Measurements from ENCODE around the gene CCDC110.
"Not testable (repeated sequence)": the region's sequence is repeated elsewhere in the genome, so short reads cannot be mapped to it uniquely, and the experiment has no call there.

CCDC110 gene

DNA sequence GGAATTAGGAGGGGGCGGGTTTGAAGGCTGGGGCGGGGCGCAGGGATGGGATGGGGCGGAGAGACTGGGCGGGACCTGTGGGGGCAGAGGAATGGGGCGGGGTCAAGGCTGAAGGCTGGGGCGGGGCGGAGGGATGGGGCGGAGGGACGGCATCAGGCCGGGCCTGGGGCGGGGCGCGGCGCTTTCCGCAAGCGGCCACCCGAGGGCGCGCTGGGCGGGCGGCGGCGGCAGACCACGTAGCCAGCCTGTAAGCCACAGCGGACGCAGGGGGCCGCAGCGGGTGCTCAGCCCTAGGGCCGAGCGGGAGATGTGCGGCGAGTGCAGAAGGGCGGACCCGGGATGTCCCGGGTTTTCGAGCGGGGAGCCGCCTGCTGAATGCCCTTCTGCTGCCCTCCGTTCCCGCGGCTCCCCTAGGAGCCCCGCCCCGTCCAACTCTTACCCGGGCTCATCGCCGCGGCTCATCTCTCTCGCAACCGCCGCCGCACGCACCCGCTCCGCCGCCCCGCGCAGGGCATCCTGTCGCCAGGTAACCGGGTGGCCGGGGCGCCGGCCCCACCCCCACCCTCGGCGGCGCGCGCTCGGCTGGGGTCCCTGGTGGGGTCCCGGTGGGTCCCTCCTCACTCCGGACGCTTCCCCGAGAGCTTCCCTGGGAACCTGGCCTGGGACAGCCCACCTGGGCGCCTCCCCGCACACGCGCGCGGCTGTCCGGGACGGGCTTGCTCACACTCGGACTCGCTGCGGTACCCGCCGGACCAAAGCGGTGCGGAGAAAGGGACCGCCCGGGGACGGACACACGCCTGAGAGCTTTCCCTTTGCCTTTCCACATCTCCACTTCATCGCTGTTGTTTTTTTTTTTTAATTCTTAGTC is at the start of gene CCDC110:
Gene CCDC110, minus strand, starts transcription at position 499 of the 868 bp plus-strand sequence. Its CDS starts 50 bp downstream, at position 449.
- FAIRE-seq: no peak

DNA sequence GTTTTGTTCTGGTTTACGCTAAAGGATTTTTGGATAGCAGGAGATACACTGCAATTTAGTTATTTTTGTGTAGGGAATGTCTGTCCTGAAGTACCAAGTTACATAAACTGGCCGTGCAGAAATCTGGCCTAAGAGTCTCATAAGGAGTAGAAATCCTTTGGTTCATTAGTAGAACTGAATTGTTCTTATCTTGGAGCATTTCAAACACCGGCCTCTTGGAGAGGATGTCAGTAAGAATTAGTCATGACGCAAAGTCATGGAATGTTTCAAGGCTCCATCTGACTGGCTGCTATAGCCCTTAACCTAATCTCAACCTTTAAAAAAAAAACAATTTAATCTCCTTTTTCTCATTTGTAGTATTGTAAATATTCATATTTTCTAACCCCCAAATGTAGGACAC is 48.6 kb upstream of the CCDC110 start:
- no peak for FAIRE-seq

DNA sequence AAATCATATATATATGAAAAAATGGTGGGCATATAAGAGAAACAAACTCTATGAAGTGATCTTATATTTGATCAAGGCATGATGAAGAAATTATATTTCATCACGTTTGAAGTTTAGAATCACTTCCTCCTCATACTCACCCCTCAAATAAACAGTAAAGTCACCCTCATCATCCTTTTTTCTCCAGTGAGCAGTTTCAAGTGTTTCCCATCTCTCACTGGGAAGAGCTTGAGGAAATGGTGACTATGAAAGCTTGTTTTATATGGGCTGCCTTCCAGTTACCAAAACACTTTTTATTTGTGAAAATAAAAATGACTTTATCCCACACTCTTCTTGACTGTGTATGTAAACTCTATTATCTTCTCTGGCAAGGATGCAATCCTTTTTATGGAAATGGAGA is 47.0 kb upstream of the CCDC110 start:
- no peak for FAIRE-seq

DNA sequence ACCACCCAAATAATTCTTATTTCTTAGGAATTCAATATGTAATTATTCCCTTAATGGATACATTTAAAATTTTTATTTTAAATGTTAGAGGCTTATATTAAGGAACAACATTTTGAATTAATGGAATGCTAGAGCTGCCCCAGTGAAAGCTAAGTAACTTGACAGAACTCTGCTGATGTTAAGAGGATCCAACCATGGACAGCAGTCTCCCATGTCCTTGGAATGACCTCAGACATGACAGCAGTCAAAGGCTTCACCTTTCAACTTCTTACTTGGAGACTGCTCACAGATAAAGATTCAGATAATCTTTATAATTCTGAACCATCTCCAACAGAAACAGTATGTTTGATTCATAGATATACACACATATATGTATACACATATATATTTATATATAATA is 46.5 kb upstream of the CCDC110 start:
- FAIRE-seq: no peak

DNA sequence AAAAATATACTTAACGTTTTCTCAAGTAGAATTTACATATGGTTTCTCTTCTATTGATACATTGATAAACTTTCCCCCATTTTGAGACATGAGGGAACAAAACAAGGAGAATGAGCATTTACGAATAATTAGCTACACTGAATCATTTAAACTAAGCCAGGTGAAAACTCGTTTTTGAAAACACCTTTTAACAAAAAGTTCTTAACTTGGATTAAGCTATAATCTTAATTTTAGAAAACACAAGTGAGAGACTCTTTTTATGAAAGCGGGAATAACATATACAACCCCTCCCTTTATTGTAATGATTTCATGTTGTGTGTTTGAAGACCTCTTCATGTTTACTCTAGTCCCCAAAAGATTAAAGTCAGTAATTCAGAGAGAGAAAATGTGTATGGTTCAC is 43.7 kb upstream of the CCDC110 start:
- FAIRE-seq: no peak

DNA sequence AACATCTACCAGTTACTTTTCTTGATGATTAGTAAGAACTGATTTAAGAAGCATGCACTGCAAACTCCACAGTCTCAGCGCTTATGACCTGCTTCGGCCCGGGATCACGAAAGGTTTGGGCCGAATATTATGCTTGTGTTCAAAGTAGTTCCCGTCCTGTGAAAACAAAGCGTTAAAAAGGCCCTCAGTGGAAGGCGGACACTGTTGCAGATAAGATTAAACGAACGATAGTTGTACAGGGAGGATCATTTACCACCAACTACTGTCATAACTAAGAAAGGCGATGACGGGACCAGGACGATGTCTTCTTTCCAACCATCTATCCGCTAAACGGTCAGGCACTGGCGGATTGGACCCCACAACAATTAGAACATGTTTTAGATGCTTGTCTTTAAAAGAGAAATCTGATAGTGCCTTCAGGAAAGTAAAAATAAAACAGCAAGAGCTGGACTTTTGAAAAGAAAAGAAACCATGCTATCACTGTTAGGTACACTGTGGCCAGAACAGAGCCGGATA is 42.7 kb upstream of the CCDC110 start:
- no peak for FAIRE-seq

DNA sequence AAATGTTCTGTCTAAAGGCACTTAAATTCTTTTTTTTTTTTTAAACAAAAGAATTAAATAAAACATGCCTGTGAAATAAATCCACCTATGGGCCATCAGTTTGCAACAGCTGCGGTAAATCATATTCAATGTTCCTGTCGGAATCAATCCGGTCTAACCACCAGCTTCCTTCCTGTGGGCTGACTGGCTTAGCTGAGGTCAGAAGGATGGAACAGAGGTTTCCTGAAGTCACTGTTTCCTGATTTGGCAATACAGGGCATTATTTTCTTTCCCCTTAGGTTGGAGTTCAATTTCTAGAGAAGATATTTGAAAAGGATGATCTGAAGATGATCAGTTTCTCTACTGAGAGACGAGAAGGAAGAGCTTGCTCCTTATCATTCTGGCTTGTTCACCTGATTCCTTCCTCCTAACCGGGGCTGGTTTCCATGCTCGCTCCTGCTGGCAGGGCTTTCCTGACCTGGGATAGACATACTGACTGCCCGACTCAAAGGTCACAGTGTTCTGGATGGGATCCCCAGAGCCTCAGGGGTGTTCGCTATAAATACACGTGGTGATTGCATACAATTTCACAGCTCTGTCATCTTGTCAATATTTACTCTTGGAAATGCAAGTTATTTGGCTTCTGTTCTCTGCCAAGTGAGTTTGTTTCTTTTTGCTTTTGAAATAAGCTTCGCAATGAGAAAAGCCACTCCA is 42.1 kb upstream of the CCDC110 start:
- no peak for FAIRE-seq

DNA sequence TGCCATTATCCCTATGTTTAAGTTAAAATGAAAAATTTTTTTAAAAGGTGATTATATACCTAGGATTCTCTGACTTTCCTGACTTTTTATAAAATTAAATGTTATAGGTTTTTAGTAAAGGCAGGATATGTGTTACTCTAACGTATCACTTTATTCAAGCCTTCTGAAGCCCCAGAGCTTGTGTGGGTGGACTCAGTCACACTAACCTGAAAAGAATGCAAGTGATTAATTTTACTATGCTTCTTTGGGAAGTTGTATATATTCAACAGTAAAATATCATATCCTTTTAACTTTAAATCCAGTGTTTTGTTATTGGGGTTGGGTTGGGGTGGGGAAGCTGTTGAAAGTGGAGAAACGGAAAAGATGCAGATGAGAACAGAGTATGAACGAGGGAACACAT is 41.0 kb upstream of the CCDC110 start:
- no peak for FAIRE-seq

DNA sequence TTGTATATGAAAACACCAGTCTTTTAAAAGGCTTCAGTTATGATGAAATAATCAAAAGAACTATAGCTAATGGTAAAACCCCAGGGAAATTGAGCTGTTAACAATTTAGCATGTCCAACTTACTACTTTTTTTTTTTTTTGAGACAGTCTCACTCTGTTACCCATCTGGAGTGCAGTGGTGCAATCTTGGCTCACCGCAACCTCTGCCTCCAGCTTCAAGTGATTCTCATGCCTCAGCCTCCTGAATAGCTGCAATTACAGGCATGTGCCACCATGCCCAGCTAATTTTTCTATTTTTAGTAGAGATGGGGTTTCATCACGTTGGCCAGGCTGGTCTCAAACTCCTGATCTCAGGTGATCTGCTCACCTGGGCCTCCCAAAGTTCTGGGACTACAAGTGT is 39.7 kb upstream of the CCDC110 start:
- FAIRE-seq: not testable (repeated sequence)

DNA sequence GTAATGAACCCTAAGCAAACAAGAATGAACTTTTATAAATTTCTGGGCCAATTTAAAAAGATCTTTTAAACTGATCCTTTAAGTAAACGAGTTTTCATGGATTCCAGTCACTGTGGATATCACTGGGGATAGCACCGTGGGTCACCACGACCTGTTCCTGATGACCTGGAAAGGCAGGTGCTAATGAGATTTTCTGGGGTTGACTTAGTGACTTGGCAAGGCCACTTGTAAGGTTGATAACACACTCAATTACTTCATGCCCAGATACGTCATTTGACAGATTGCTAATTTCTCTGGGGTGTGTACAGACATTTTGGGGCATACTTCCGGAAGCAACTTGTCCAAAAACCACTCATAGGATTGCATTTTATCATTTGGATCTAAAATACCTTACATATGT is 39.3 kb upstream of the CCDC110 start:
- FAIRE-seq: no peak

DNA sequence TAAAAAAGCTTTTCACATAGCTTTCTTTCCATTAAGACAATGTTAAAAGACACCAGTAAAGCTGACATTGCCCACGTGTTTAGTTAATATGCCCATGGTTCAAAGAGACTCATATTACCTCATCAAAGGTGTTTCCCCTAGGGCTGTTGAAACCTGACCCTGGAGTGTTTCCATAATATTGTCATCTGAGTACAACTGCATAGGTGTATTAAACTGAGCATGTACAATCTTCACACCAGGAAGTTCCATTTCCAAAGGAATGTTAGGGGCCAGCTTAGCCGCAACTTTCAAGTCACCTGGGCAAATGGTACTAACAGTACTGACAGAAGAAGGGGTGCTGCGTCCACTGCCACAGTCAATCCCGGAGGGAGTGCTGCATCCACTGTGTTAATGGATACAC is 36.6 kb upstream of the CCDC110 start:
- FAIRE-seq: no peak

DNA sequence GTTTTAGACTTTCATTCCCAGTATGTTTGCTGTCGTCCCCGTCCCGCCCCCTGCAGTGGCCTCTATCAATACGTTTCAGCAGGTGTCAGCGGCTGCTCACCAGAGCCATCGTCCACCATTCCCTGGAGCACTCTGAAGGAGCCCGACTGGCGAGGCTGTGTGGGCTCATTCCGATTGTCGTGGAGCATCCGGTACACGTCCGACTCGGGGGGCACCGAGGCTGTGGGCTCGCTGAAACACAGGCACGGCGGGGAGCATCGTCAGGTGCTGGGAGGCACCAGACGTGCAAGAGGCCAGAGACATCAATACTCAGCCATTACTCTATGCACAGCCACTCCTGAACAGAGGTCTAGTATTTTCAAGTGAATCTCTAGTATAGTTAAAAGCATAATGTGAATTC is 34.9 kb upstream of the CCDC110 start:
- FAIRE-seq: no peak

DNA sequence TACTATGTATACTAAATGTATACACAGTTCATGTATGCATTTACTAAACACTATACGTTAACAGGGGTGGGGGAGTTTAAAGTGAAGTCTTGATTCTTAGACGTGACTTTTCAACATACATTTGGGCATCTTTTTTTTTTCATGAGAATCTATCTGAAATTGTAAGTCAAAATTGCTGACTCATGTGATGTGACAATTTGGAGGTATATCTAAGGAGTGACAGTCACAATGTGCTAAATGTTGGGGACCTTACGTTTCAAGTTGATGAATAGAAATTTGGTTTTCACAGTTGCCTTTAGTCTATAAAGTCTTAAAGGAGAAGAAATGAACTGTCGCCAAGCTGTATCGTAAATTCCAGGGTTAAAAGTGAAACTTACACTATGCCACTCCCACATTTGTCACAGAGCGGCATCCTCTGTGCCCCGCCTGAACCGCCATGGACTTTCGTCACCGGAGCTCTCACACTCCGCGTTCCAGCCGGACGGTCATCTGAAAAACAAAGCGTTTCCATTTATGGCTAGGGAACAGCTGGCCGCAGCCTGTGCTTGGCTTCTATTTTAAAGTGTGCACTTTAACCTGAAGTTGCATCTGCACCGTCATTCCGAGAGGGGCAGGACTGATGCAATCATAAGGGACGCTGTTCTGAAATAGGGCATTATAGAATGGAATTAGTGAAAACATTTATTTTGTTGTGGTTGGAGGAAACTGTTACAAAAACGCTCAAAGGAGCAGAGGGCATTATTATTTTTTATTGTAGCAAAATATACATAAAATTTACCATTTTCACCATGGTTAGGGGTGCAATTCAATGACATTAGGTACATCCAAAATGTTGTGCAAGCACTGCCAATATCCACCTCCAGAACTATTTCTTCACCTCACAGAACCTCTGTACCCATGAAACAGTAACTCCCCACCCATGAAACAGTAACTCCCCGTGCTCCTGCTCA is 32.8 kb upstream of the CCDC110 start:
- no peak for FAIRE-seq

DNA sequence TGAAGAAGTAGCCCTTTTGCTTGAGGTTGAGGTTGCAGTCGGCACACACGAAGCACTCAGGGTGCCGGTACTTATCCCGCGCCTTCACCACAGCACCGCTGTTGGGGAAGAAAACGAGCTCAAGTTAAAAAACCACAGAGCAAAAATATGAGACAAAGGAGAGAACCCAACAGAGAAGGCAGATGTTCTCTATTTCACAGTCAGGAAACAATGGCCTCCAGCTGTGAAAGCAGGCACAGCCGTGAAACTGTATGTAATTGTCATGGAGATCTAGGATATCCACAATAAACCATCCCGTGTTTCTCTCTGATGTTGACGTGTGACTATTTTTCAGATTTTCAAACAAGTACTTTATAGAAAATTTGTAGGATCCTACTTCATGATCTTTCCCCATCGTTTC is 30.9 kb upstream of the CCDC110 start:
- FAIRE-seq: no peak

DNA sequence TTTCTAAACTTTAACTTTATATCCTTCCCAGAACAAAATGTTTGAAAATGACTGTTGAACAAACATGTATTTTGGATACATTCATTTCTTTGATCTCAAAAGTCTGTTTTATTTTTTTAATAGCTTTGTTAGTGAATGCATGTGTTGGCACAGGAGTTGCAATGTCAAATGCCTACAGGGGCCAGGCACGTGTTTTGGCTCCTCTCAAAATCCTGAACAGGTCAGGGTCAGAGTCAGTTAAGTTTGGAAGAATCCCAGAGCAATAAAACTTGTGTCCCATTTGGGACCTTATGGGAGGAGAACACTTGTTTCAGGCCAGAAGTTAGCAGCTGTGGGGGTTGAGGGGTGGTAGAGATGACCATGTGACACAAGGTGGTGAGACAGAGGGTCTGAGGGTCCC is 29.0 kb upstream of the CCDC110 start:
- FAIRE-seq: no peak

DNA sequence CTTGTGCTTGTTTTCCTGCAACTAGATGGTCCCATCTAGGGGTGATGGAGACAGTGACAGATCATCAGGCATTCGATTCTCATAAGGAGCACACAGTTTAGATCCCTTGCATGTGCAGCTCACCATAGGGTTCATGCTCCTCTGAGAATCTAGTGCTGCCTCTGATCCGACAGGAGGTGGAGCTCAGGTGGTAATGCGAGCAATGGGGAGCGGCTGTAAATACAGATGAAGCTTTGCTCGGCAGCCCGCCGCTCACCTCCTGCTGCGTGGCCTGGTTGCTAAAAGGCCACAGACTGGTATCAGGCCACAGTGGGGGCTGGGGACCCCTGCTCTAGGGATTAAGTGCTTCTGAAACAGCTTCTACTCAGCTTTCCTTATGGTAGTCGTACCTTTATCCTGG is 28.5 kb upstream of the CCDC110 start:
- no peak for FAIRE-seq

DNA sequence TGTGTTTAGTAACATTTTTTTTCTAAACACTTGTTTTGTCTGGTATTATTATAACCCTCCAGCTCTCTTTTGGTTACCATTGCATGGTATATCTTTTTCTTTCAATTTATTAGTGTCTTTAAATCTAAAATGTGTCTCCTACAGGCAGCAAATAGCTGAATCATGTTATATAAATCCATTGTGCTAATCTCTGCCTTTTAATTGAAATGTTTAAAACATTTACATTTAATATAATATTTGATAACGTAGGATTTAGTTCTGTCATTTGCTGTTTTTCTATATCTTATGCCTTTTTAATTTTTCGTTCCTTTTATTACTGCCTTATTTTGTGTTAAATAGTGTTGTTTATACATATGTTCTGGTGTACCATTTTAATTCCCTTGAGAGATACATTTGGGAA is 17.1 kb upstream of the CCDC110 start:
- peak; percentile 92 for FAIRE-seq

DNA sequence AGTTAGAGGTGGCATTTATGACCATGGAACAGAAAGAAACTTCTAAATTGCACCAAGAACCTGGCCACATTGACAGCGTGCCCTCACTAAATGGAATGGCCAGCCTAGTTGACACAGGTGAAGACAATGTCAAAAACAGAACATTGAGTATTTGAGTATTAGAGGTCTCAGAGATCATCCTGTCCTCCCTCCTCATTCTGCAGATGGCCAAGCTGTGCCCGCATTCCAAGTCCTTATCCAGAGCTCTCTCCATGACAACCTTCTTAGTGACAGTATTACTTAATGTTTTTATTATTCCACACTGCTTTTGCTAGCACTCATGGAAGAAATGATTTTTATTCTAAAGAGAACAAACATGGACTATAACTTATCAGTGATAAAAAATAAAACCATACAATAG is 9.9 kb upstream of the CCDC110 start:
- FAIRE-seq: no peak

DNA sequence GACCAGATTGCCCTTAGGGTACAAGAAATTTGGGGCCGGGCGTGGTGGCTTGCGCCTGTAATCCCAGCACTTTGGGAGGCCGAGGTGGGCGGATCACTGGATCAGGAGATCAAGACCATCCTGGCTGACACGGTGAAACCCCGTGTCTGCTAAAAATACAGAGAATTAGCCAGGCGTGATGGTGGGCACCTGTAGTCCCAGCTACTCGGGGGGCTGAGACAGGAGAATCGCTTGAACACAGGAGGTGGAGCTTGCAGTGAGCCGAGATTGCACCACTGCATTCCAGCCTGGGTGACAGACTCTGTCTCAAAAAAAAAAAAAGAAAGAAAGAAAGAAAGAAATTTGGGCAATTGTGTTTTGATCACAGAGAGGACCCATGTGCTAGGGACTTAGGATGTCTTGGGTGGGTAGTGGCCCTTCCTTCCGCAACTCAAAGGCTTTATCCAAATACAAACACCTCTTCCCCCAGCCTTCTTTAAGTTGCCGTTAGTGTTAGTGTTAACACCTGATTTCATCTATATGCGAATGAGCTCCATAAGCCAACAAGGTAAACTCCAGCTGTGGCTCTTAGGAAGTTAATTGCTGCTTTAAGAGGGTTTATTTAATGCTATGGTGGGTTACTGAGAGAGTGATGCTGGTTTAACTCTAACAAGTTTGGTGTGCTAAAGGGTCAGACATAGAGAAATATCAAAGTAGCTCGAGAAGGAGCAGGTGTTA is 8.6 kb upstream of the CCDC110 start:
- FAIRE-seq: no peak

DNA sequence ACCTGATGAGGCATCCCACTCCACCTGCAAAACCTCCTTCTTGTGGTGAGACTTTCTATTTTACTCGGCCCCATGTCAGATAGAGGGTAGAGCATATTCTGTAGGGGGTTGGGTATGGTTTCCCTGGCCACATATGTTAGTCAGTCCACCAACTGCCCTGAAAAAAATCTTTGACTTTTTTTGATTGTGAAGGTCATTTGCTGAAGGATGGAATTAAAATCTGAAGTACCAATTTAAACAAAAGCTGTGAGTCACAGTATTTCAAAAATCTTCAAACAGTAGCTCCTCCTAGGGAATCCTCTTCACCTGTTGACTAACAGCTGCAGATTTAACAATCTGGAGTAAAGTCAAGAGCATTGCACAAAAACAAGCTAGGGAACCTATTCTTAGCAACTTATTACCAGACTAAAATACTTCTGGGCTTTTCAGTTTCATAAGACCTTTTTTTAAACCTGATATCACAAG is 8.0 kb upstream of the CCDC110 start:
- FAIRE-seq: no peak

DNA sequence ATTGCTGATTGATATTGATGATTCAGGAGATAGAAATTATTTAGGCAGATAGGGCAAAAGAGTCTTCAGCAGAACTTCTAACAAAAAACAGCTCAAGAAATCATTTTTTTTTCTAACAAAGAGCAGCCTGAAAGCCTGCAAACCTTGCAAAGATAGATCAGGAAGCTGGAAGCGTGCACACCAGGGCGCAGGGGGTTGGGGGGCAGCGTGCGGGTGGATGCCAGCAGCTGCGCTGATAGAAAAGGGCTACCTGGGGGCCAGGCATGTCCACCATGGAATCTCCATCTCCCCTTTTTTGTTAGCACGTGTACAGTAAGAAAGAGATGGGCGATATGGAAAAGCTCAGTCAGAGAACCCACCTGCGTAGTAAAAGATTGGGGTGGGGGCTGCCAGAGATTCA is 1.7 kb upstream of the CCDC110 start:
- FAIRE-seq: no peak

DNA sequence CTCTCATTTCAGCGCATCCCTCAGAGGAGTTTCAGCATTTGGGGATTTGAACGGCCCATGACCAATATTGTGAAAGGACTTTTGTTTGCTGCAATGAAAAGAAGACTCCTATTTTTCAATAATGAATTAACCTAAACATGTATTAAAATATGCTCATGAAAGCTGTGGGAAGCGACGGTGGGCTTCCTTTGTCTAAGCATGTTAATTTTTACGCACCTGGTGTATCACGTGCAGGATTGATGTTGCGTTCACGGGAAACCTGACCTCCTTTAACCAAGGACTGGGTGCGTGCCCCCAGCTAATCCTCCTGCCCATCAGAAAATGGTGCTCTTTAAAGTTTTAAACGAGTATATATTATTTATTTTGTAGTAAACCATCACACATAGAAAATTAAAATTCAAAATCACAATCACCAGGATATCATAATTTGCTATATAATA is 590 bp upstream of the CCDC110 start:
- no peak for FAIRE-seq

Measured in islet of Langerhans (tissue), 1 donor.